Osteoblast (primary cell): Measurements from ENCODE around the gene FOXO3. TPM values are rescaled to one million over a fixed set of nuclear protein-coding genes. Genes with fewer than 3 reads are reported as not detected.

Source experiments
- DNase-seq: peaks from one replicate; pipeline ENCODE4 v3.0.0; 2011; ENCODE audit warnings: low spot score, mixed read lengths; ENCODE audit not compliant: insufficient read length; ENCODE audit errors: missing footprints
- H2AFZ ChIP-seq: 2 replicates; pipeline ENCODE4 v1.6.0; 2011; ENCODE audit warnings: mild to moderate bottlenecking, low read length
- H3K27ac ChIP-seq: 2 replicates; pipeline ENCODE4 v1.5.1; 2011; ENCODE audit warnings: mild to moderate bottlenecking, low read depth, low read length, moderate library complexity
- H3K27me3 ChIP-seq: 2 replicates; pipeline ENCODE4 v1.6.0; 2012; ENCODE audit warnings: mild to moderate bottlenecking, control low read depth, inconsistent platforms, low read length, moderate library complexity; ENCODE audit not compliant: insufficient read depth
- H3K36me3 ChIP-seq: 2 replicates; pipeline ENCODE4 v1.5.1; 2011; ENCODE audit warnings: mild to moderate bottlenecking, low read length, control low read depth, moderate library complexity; ENCODE audit not compliant: insufficient read depth
- H3K4me1 ChIP-seq: 2 replicates; pipeline ENCODE4 v1.5.1; 2011; ENCODE audit warnings: mild to moderate bottlenecking, low read length, control low read depth, moderate library complexity; ENCODE audit not compliant: insufficient read depth
- H3K4me2 ChIP-seq: 2 replicates; pipeline ENCODE4 v1.6.0; 2011; ENCODE audit warnings: mild to moderate bottlenecking, low read length; ENCODE audit not compliant: insufficient read depth
- H3K4me3 ChIP-seq: fragments of 200-600 bp; sonication (generic); 3 replicates; pipeline ENCODE4 v1.5.1; 2012; ENCODE audit warnings: mild to moderate bottlenecking, low read length, inconsistent platforms; ENCODE audit not compliant: insufficient read depth
- H3K79me2 ChIP-seq: 2 replicates; pipeline ENCODE4 v1.6.0; 2012; ENCODE audit warnings: mild to moderate bottlenecking, low read length, control low read depth, inconsistent platforms; ENCODE audit not compliant: insufficient read depth
- H3K9me3 ChIP-seq: 2 replicates; pipeline ENCODE4 v1.5.1; 2011; ENCODE audit warnings: low read depth, low read length, control low read depth
- H4K20me1 ChIP-seq: 2 replicates; pipeline ENCODE4 v1.6.0; 2012; ENCODE audit warnings: mild to moderate bottlenecking, low read length, control low read depth; ENCODE audit not compliant: insufficient read depth
- total RNA-seq: library from RNA; depleted of rRNA; stranded (reverse); fragments of >200 nt; gene quantifications from 2 replicates; pipeline ENCODE4 v1.2.3, GENCODE V29; 2012
- TF ChIP-seq, protein P1 (sequence below): IDR thresholded peaks from 2 replicates; pipeline ENCODE4 v1.5.1; 2011; ENCODE audit warnings: mild to moderate bottlenecking, low read depth, low read length, moderate library complexity; ENCODE audit errors: extremely low read depth

The FOXO3 gene
- total RNA-seq = 52.2 and 53.2 TPM in 2 replicates

GRCh38 chr6:108560463-108561308, at the start of gene FOXO3:
Gene FOXO3 (plus strand): TSS chr6:108560917. CDS start chr6:108561209, 292 bp downstream.
- Histone ChIP-seq H3K27ac (peak within 1 kb of the TSS; percentile 87), H3K9me3 (no peaks in the 10 kb centered on the region), H4K20me1 (peaks cover 20% of the 10 kb centered on the region), H3K27me3 (no peaks in the 10 kb centered on the region), H3K4me2 (peak within 1 kb of the TSS; percentile 89), H3K79me2 (peaks cover 33% of the 10 kb centered on the region), H3K4me1 (peaks cover 32% of the 10 kb centered on the region), H2AFZ (peak within 1 kb of the TSS; percentile 51), H3K4me3 (peak within 1 kb of the TSS; percentile 97), H3K36me3 (no peaks in the 10 kb centered on the region)
- DNase-seq = peak; percentile 99
- TF ChIP-seq, protein P1, sequence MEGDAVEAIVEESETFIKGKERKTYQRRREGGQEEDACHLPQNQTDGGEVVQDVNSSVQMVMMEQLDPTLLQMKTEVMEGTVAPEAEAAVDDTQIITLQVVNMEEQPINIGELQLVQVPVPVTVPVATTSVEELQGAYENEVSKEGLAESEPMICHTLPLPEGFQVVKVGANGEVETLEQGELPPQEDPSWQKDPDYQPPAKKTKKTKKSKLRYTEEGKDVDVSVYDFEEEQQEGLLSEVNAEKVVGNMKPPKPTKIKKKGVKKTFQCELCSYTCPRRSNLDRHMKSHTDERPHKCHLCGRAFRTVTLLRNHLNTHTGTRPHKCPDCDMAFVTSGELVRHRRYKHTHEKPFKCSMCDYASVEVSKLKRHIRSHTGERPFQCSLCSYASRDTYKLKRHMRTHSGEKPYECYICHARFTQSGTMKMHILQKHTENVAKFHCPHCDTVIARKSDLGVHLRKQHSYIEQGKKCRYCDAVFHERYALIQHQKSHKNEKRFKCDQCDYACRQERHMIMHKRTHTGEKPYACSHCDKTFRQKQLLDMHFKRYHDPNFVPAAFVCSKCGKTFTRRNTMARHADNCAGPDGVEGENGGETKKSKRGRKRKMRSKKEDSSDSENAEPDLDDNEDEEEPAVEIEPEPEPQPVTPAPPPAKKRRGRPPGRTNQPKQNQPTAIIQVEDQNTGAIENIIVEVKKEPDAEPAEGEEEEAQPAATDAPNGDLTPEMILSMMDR = no peak

- Histone ChIP-seq H3K27ac (no peak overlapping the region), H2AFZ (no peak overlapping the region)
- DNase-seq = no peak
These were observed 41.8 kb upstream of the FOXO3 start for GRCh38 chr6:108518714-108519576.

GRCh38 chr6:108521616-108522107, 39.1 kb upstream of the FOXO3 start:
- Histone ChIP-seq H3K4me2 (no peak overlapping the region), H3K4me3 (no peak overlapping the region), H2AFZ (no peak overlapping the region), H3K27ac (no peak overlapping the region), H3K36me3 (no peaks in the 10 kb centered on the region), H3K4me1 (no peaks in the 10 kb centered on the region), H3K27me3 (no peaks in the 10 kb centered on the region), H4K20me1 (no peaks in the 10 kb centered on the region), H3K79me2 (no peaks in the 10 kb centered on the region), H3K9me3 (no peaks in the 10 kb centered on the region)
- TF ChIP-seq, protein P1 = no peak
- DNase-seq = no peak

More at GRCh38 chr6:108518714-108519576, 41.8 kb upstream of the FOXO3 start:
- H3K79me2 ChIP-seq = no peaks in the 10 kb centered on the region
- H3K27me3 ChIP-seq = no peaks in the 10 kb centered on the region
- H4K20me1 ChIP-seq = no peaks in the 10 kb centered on the region
- no peak overlapping the region for H3K4me2 ChIP-seq
- no peaks in the 10 kb centered on the region for H3K9me3 ChIP-seq
- no peak overlapping the region for H3K4me3 ChIP-seq
- TF ChIP-seq, protein P1 = peak; percentile 66
- no peaks in the 10 kb centered on the region for H3K36me3 ChIP-seq
- no peaks in the 10 kb centered on the region for H3K4me1 ChIP-seq
